A549 (cell line): Measurements from ENCODE around the gene NEURL1.

Experiments used
- KDM1A ChIP-seq: fragments of 200-600 bp; sonication (generic); IDR thresholded peaks from 2 replicates; pipeline ENCODE4 v1.6.1; 2016; ENCODE audit warnings: low read depth, mild to moderate bottlenecking
- KDM5A ChIP-seq: fragments of 200-600 bp; sonication (generic); IDR thresholded peaks from 2 replicates; pipeline ENCODE4 v1.6.1; 2016; ENCODE audit warnings: antibody characterized with exemption, mild to moderate bottlenecking

DNA sequence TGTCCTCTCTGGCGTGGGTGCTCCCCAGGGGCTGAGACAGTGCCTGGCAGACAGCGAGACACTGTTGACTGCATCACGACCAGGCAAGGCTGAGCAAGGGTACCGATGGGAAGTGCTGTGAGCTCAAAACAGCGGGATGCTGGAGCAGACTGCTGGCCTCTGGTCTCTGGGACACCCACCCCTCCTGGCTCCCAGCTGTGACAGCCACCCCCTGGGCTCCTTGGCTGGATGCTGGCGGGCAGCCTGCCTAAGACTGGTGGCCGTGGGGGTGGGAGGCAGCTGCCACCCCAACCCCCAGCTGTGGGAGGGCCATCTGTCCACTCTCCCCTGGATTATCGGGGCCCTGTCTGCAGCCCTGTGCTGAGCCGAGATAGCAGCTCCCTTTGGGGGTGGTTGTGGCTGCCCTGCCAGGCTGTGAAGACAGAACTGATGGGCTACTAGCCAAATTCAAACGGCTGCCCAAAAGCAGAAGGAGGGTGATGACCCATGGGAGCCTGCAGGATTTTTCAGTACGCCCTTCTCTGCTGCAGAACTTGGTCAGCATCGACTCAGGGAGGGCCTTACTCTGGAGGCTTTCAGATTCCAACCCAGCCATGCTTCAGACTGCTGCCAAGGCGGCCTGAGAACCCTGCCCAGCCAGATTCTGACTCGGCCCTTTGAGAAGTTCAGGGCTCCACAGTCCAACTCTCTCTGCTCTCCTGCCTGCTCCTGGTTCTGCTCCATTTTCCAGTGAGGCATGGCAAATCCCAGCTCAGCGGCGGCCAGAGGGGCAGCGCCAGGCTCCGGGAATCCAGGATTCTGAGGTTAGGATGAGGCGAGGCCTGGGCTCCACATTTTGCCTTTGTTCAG, 125.3 kb downstream of the NEURL1 start:
- TF ChIP-seq KDM1A (no peak), KDM5A (no peak)
